ENCODE data around the gene ZNF521. TPM values are rescaled to one million over a fixed set of nuclear protein-coding genes. Genes with fewer than 3 reads are reported as not detected.

The ZNF521 gene
- total RNA-seq, 1 experiment from 2014 or later = 20.3 TPM

DNA sequence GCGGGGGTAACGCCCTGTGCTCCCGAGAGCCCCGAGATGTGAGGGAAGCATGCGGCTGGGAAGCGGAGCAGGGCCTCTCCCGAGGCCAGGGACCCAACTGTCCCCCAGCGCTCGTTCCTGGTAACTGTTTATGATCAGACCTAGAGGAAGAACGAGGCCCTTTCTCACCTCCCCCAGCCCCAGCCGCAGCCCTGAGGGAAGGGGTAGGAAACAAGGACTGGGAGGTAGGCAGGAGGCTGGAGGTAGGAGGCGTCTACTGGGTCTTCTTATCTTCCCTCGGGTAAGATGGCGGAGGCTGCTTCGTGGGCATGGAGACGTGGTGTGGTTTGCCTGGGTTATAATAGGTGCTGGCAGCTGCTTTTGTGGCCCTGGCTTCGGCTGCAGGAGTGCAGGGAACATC is 335.8 kb downstream of the ZNF521 start:
- Histone ChIP-seq H3K27ac (no peak overlapping the region), H3K4me3 (no peak overlapping the region), H3K4me1 (peaks cover 19% of the 10 kb centered on the region), H3K9me3 (replicated peaks) (no peaks in the 10 kb centered on the region), H3K27me3 (no peaks in the 10 kb centered on the region), H3K36me3 (no peaks in the 10 kb centered on the region)
- no peak for DNase-seq

Measured in SJCRH30 (cell line).